Measurements from ENCODE around the gene CDC16. TPM values are rescaled to one million over a fixed set of nuclear protein-coding genes. Genes with fewer than 3 reads are reported as not detected.

CDC16 gene
- total and polyA plus RNA-seq, 2 of the 13 experiments (the other 11 are each of a cell fraction or from before 2014, with no cell fraction given), result 24.2 to 60.9 TPM

DNA sequence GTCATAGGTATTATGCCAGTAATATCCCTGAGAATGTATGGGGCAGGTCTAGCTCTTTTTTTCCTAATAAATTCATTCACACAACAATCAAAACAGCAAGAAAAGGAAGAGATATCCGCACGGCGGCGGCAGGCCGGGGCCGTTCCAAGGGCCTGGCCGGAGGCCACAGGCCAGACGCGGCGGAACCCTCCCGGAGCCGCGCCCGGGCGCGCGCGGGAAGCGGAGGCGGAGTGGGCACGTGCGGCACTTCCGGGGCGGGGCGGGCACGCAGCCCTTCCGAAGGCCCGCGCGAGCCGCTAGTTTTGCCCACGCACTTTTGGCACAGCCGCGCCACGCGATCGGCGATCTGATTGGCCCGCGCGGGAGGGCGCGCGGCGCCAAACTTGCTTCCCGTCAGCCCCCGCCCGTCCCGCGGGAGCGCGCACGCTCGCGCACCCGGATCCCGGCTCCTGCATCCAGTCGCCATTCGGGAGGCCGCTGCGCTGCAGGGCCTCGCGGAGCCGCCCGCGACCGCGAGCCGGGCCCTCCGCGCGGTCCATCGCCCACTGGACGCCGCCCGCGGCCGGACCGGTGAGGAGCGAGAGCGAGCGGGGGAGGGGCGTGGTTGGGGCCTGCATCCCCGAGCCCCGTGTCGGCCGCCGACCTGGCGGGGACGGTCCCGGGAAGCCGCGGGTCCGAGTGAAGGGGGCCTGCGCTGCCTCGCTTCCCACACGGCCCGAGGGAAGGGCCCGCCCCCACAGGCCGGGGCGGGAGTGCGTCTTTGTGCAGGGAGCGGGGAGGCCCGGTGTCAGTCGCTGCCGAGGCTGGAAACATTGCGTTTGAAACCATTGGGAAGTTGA lies 79.6 kb downstream of the CDC16 start, which contains the start of gene CHAMP1 (continued):
- TF ChIP-seq E2F1 (CRISPR knock-in tag; IDR thresholded peaks at IDR 0.05), result peak; percentile 98
- TF ChIP-seq ARID2 (CRISPR knock-in tag; IDR thresholded peaks at IDR 0.05; ENCODE audit: borderline replicate concordance), result peak; percentile 86; the same call in 1 of the 2 replicates
- TF ChIP-seq RFX1 (IDR thresholded peaks at IDR 0.05), result no peak
- TF ChIP-seq ZNF335 (CRISPR knock-in tag; IDR thresholded peaks at IDR 0.05), result no peak
- TF ChIP-seq SETDB1 (CRISPR knock-in tag; IDR thresholded peaks at IDR 0.05; ENCODE audit: borderline replicate concordance), result no peak
- TF ChIP-seq KLF15 (CRISPR knock-in tag; IDR thresholded peaks at IDR 0.05; ENCODE audit: borderline replicate concordance), result peak; percentile 74; the same call in 1 of the 2 replicates
- no peak for TF ChIP-seq MIER2 (CRISPR knock-in tag; IDR thresholded peaks at IDR 0.05)
- no peak for TF ChIP-seq CBFB (CRISPR knock-in tag; IDR thresholded peaks at IDR 0.05)
- no peak for TF ChIP-seq ZNF34 (CRISPR knock-in tag; IDR thresholded peaks at IDR 0.05; ENCODE audit: borderline replicate concordance)
- no peak for TF ChIP-seq JARID2 (CRISPR knock-in tag; IDR thresholded peaks at IDR 0.05; ENCODE audit: insufficient replicate concordance)
- peak; percentile 80 for TF ChIP-seq HNRNPLL (IDR thresholded peaks at IDR 0.05; ENCODE audit: low read depth, low read length, poor library complexity, severe bottlenecking)
- 0 out of 2 replicates have a peak, but pooled peaks have one; percentile 17 for TF ChIP-seq MEF2D (CRISPR knock-in tag; IDR thresholded peaks at IDR 0.05)
- no peak for TF ChIP-seq FOXJ3 (CRISPR knock-in tag; IDR thresholded peaks at IDR 0.05; ENCODE audit: borderline replicate concordance)
- TF ChIP-seq, protein P1, sequence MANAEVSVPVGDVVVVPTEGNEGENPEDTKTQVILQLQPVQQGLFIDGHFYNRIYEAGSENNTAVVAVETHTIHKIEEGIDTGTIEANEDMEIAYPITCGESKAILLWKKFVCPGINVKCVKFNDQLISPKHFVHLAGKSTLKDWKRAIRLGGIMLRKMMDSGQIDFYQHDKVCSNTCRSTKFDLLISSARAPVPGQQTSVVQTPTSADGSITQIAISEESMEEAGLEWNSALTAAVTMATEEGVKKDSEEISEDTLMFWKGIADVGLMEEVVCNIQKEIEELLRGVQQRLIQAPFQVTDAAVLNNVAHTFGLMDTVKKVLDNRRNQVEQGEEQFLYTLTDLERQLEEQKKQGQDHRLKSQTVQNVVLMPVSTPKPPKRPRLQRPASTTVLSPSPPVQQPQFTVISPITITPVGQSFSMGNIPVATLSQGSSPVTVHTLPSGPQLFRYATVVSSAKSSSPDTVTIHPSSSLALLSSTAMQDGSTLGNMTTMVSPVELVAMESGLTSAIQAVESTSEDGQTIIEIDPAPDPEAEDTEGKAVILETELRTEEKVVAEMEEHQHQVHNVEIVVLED (CRISPR knock-in tag; IDR thresholded peaks at IDR 0.05; ENCODE audit: borderline replicate concordance), result peak; percentile 95
- TF ChIP-seq ZNF563 (CRISPR knock-in tag; IDR thresholded peaks at IDR 0.05), result peak; percentile 98
- no peak for TF ChIP-seq NRL (CRISPR knock-in tag; IDR thresholded peaks at IDR 0.05; ENCODE audit: borderline replicate concordance)
- TF ChIP-seq, protein P2, sequence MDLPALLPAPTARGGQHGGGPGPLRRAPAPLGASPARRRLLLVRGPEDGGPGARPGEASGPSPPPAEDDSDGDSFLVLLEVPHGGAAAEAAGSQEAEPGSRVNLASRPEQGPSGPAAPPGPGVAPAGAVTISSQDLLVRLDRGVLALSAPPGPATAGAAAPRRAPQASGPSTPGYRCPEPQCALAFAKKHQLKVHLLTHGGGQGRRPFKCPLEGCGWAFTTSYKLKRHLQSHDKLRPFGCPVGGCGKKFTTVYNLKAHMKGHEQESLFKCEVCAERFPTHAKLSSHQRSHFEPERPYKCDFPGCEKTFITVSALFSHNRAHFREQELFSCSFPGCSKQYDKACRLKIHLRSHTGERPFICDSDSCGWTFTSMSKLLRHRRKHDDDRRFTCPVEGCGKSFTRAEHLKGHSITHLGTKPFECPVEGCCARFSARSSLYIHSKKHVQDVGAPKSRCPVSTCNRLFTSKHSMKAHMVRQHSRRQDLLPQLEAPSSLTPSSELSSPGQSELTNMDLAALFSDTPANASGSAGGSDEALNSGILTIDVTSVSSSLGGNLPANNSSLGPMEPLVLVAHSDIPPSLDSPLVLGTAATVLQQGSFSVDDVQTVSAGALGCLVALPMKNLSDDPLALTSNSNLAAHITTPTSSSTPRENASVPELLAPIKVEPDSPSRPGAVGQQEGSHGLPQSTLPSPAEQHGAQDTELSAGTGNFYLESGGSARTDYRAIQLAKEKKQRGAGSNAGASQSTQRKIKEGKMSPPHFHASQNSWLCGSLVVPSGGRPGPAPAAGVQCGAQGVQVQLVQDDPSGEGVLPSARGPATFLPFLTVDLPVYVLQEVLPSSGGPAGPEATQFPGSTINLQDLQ (CRISPR knock-in tag; IDR thresholded peaks at IDR 0.05), result peak; percentile 94
- 0 out of 2 replicates have a peak, but pooled peaks have one; percentile 61 for TF ChIP-seq SMYD3 (CRISPR knock-in tag; IDR thresholded peaks at IDR 0.05)
- no peak for TF ChIP-seq BCL6 (CRISPR knock-in tag; IDR thresholded peaks at IDR 0.05)
- TF ChIP-seq TCF12 (IDR thresholded peaks at IDR 0.05), result no peak
- peak; percentile 37; the same call in 1 of the 2 replicates for TF ChIP-seq TCF12 (CRISPR knock-in tag; IDR thresholded peaks at IDR 0.05)
- TF ChIP-seq SOX6 (IDR thresholded peaks at IDR 0.05), result no peak
- TF ChIP-seq SOX6 (CRISPR knock-in tag; IDR thresholded peaks at IDR 0.05), result peak; percentile 25; the same call in 1 of the 2 replicates
- no peak for TF ChIP-seq HMG20B (CRISPR knock-in tag; conservative IDR thresholded peaks at IDR 0.05)
- TF ChIP-seq SIN3A (IDR thresholded peaks at IDR 0.05; ENCODE audit: borderline replicate concordance, low read depth, low read length), result peak; percentile 67; the same call in 1 of the 2 replicates
- TF ChIP-seq ZNF17 (CRISPR knock-in tag; IDR thresholded peaks at IDR 0.05), result no peak
